HG02678 (cell line): ENCODE measurements around the gene THRSP.
"Not testable (repeated sequence)": the region's sequence is repeated elsewhere in the genome, so short reads cannot be mapped to it uniquely, and the experiment has no call there.

Experiments used
- ATAC-seq: cut with Tn5 transposase; IDR thresholded peaks from one replicate; pipeline ENCODE4 v1.9.1; 2021; ENCODE audit warnings: mild to moderate bottlenecking, moderate library complexity; ENCODE audit not compliant: unreplicated experiment

The THRSP gene

DNA sequence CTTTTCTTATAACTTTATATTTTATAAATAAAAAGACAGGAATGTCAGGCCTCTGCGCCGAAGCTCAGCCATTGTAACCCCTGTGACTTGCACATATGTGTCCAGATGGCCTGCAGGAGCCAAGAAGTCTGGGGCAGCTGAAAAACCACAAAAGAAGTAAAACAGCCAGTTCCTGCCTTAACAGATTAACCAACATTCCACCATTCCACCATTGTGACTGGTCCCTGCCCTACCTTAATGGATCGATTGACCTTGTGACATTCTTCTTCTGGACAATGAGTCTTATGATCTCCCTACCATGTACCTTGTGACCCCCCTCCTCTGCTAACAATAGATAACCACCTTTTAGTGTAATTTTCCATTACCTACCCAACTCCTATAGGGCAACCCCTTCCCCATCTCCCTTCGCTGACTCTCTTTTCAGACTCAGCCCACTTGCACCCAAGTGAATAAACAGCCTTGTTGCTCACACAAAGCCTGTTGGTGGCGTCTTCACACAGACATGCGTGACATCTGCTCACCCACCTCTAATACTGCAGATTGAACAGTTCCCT lies 22.9 kb downstream of the THRSP start:
- ATAC-seq = not testable (repeated sequence)

DNA sequence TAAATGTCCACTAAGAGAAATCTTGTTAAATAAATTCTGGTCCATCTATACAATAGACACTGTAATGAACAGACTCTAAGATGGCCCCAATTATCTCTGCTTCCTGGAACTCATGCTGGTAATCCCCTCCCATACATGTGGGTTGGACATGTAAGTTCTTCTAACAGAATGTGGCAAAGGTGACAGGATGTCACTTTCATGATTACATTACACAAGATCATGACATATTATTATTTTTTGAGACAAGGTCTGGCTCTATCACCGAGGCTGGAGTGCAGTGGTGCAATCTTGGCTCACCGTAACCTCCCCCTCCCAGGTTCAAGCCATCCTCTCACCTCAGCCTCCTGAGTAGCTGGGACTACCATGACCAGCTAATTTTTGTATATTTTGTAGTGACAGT lies 30.6 kb downstream of the THRSP start:
- ATAC-seq = no peak

DNA sequence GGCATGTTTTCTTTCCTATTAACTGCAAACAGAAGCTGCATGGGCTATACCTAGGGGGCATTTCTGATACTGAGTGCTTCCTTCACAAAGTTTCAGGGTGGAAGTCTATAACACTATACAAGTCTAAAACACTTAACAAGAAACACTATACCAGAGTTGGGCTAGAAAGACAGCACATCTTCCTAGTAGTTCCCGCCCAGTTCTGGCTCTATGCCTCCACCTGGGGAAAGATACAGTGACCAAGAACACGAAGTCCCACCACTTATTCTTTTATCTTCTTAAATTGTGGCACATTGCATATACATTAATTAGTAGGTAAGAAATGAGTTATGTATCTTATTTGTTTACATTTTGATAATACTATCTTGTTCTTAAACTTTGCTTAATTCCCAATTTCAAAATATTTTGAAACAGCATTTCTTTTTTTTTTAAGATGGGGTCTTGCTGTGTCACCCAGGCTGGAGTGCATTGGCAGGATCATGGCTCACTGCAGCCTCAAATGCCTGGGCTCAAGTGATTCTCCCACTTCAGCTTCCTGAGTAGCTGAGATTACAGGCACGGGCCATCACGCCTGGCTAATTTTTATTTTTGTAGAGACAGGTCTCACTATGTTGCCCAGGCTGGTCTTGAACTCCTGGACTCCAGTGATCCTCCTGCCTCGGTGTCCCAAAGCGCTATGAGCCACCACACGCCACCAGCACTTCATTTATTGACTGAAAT lies 34.2 kb downstream of the THRSP start:
- no peak for ATAC-seq

DNA sequence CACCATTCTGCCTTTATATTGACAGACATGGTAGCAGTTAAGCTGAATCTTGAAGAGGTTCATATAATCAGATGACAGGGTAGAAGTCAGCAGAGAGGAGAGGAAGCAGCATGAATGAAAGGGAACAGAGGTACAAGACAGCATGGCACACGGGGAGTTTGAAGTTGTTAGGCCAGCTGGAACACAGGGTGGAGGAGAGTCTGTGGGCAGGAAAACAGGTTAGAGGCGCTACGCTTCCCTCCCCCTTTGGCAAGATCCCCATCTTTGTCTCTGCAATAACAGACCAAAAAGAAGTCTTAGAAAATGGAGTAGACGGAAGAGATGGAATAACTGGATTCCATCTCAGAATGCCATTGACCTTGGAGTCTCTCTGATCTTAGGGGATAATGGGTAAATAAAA lies 36.0 kb downstream of the THRSP start:
- ATAC-seq = no peak

DNA sequence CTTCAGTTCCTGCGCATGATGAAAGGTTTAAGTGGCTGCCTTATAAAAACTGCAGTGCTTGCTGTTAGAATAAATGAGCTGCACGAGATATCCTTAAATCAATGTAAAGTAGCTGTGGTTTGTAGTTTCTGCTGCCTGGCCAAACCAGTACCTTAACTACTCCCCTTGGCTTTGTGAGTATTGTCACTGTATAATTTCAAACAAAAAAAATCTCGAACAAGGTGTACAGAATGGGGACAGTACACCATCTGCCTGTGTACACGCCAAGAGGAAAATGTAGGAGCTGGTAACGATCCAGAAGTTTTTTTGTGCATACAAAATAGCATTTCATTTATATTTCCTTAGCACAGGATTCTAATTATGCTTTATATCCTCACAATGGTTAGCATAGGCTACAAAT lies 36.6 kb downstream of the THRSP start:
- no peak for ATAC-seq

DNA sequence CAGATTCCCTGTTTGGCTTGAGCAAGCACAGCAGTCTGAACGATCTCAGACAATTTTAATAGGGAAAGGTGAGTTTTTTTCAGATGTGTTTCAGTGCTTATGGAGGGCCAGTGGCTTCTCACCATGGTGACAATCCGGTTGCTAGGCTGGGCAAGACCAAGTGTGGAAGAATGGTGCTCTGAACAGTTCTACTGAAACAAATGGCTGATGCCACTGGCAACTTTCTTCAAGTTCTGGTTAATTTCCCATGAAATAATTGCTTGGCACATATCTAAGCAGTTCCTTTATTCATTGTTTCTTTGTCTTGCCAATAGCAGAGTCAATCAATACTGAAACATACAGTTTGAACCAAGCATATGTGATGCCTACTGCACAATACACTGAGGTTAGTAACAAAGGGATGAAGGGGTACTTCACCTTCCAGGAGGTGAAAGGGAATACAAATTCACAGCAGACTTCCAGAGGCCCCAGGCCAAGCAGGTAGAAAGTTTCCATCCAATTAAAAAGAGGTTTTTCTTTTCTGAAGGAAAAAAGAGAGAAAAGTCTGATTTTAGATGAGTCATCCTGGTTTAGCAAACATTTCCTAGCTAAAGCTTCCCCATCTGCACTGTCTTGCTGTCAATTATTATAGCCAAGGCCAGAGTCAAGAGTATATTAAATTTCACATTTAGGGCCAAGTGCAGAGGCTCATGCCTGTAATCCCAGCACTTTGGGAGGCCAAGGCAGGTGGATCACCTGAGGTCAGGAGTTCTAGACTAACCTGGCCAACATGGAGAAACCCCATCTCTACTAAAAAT lies 37.2 kb downstream of the THRSP start:
- ATAC-seq = no peak

DNA sequence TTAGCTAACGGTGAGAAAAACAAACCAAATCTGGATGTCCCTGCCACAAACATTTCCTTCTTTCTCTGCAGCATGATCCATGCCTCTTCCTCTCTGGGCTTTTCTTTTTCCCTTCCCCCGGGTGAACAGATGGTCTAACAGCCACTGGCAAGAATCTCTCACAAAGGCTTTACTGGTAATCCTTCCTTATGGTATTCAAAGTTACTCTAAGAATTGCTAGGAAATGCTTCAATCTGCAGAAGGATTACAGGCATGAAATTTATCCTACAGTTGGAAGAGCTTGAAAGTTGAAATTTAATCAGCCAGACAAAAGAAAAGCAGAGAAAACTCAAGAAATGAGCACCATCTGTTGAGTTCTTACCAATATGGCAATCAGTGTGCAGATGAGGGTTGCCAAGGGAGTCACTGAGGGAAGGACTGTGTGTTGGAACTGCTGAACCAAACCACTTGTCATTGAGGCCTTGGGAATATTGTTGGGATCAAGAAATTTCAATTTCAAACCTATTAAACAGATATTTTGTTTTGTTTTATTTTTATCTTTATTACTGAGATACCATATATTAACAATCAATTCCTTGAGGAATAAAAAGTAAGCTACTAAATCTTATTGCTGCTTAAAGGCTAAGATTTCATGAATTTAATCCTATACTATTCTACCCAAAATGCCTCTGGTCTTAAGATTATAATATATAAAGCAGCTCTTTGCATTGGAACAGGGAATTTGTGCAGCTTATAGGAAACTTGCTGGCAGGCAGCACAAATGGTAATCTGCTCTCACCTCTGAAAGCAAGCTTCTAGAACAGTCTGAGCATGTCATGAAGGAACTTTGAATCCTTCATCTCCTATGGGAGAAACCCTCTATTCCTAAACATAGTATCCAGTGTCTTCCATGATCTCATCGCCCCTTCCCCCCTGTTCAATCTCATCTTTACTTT lies 45.7 kb downstream of the THRSP start:
- no peak for ATAC-seq

DNA sequence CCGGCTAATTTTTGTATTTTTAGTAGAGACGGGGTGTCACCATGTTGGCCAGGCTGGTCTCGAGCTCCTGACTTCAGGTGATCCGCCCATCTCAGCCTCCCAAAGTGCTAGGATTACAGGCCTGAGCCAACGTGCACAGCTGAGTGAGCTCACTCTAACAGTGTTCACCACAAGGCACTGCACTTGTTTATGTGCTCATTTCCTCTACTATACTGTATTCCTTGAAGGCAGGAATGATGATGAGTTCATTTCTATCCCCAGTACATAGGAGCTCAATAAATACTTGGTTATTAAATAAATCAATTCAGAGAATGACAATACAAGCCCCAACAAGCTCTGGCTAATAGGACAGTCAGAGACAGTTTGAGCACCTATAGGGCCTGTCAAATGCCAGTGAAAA lies 46.7 kb downstream of the THRSP start:
- ATAC-seq = no peak

DNA sequence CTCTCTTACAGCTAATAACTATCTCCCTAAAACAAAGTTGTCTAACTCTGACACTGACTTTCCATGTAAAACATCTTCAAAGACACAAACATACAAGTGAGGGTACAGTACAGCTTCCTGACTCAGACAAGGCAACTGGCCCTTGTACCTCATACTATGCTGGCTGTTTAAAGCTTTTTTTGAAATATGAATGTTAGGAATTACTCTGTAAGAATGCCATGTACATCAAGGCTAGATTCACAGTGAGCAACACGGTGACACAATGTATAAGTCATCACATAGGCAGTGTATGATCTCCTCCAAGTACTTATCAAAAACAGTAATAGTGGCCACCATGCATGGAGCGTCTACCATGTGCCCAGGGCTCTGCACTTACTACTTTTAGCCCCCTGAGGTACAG lies 47.2 kb downstream of the THRSP start:
- ATAC-seq = no peak

DNA sequence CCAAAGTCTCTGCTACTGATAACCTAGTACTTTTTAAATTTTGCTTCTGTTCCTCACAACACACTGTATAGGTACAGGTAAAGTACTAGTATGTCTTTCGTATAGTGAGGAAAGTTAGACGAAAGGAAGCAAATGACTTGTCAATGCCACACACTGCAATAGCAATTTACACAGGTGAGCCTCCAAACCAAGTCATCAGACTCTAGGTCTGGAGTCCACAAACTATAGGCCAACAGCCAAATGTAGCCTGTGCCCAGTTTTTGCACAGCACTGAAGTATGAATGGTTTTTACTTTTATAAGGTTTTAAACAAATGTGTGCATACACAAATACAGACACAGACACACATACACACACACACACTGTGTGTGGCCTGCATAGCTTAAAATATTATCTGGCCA lies 47.6 kb downstream of the THRSP start:
- no peak for ATAC-seq

DNA sequence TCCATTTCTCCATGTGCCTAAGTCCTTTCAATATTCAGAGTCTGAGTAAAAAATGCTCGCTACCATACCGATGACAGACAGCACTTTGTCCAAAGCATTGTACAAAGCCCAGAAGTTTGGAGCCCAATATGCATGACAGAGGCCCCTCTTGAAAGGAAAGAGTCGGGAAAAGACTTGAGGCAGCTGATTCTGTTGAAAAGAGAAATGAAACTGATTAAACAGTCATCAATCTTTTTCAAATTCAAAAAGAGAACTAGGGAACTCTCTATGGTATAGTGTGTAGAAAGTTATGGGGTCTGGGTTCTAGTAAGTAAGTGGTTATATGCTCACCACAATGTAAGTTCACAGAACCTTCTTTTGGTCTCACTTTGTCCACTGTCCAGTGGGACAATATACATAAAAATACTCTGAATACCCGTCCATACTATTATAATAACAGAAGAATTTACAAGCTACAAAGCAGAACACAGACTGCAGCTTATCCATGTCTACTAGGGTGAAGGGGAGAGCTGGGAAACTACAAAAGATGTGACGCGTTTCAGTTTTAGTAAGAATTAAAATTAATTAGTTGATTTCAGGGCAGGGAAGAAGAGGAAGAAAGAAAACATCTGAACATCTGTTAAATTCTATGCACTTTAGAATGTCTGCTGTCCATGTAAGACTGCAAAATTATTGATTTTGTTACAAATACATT lies 49.1 kb downstream of the THRSP start:
- no peak for ATAC-seq
